ENCODE measurements around the gene SUGCT.

- TF ChIP-seq CTCF (IDR thresholded peaks at IDR 0.05) = no peak
- no peak for TF ChIP-seq POLR2A (IDR thresholded peaks at IDR 0.05)
Observed at GRCh38 chr7:40288827-40289226, 154.0 kb downstream of the SUGCT start.
